GM10847 (cell line): ENCODE data around the gene CCDC92B.

Experiments used
- POLR2A ChIP-seq: IDR thresholded peaks from 2 replicates; pipeline ENCODE4 v1.6.1; 2011; ENCODE audit not compliant: insufficient read length; ENCODE audit errors: extremely low read depth

The CCDC92B gene

GRCh38 chr17:2711608-2712299 lies 37.7 kb downstream of the CCDC92B start, which contains the start of gene CLUH:
Gene CLUH (minus strand): TSS chr17:2711764. CDS start chr17:2711661, 103 bp downstream.
- peak; percentile 49 for TF ChIP-seq POLR2A

- peak; percentile 5 for TF ChIP-seq POLR2A
These were observed 38.4 kb downstream of the CCDC92B start for GRCh38 chr17:2710803-2711607.

DNA sequence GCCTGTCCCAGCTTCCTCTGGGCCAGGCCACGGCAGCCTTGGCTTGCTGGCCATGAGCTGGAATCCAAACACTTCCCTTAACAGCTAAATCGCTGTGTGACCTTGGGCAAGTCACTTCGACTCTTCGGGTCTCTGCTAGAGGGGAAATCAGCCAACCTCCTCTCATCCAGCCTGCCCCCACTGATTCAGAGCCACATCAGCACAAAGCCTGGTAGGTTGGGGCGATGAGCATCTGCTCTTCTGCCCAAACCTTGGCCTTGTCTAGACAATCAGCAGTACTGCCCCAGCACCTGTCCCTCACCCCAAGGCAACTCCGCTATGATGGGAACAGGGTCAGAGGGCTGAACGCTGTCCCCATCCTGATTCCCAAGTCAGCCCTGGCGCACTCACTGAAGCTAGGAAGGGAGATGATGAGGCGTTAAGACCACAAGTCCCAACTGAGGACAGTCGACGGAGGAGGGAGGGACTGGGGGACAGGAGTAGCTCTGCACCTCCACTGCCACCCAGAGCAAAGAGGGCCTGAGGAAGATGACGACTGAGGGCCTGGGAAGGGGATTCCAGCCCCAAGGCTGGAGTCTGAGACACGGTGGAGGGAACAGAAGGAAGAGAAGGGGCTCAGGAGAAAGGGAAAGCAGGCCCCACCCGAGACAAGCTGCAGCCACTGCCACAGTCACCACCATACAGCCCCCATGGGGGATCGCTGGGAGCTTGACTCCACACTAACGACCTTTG lies 39.2 kb downstream of the CCDC92B start:
- TF ChIP-seq POLR2A, result no peak

DNA sequence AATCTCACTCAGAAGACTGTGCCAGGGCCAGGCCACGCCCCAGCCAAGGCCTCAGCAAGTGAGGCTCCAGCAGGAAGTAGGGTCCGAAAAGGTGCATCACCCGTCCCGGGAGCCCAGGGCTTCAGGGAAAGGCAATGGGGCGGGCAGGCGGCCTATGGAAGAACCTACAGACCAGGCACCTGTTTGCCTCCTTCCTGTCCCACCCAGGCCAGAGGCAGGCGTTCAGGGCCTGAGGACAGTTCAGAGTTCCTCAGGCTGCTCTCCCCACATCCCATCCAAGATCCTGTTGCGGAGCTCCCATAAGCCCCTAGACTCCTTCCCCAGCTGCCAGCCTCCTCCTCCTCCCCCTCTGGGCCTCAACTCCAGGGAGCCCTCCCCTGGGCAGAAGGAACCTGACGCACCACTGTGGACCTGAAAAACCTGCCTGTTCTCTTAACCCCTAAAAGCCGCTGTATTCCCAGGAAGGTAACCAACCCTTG lies 40.2 kb downstream of the CCDC92B start:
- no peak for TF ChIP-seq POLR2A

DNA sequence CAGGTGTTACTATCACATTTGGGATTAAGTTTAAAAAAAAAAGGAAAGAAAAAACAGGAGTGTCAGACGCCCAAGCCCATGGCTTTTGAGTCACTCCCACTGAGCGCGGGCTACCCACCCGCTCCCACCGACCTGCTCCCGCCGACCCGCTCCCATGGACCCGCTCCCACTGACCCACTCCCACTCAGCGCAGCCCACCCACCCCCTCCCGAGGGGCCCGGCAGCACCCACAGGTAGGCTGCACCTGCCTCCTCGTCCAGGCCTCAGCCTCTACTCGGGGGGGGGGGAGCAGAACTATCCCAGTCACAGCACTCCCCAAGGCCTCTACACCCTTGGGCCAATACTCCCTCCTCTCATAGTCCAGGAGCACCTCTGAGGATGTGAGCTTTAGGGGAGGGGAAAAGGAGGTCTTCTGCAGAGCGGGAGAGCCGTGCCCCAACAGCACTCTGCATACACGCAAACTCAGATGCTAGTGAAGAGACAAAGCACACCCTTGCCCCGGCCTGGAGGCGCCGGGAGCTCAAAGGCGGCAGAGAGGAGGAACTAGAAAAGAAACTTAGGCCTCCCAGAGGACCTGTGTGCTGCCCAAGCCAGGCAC lies 40.8 kb downstream of the CCDC92B start:
- TF ChIP-seq POLR2A, result no peak

DNA sequence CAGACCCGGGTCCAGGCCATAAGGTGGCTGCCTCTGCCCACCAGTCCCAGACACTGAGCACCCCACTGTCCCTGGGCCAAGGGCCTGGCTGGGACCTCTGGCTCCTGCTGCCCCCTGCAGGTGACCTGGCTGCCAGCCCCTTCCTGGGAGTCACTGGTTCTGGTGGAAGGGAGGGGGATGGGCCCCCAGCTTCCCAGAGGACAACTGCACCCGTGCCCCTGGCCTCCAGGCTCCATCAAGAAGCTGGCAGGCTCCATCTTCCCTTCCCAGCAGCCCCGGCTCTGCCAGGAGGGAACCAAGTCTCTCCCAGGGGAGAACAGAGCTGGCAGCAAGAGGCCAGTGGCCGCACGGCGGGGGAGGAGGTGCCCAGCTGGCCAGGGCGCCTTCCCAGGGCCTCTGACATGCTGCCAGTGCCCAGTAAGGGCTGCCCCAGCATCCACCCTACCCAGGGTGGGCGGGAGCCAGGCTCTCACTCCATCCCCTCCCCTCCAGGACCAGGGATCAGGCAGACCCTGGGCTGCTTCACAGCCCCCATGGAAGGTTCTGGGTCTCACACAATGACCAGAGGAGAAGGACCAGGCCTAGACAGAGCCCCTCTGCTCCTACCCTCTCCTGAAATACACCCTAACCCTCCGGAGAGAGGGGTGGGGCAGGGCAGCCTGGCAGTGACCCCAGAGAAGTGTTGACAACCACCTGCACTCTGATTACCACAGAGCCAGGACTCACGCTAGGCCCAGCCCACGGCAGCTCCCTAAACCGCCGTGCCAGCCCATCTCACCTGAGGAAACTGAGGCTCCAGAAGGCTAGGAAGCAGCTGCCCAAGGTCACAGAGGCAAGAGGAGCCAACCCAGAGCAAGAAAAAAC lies 41.5 kb downstream of the CCDC92B start:
- no peak for TF ChIP-seq POLR2A

DNA sequence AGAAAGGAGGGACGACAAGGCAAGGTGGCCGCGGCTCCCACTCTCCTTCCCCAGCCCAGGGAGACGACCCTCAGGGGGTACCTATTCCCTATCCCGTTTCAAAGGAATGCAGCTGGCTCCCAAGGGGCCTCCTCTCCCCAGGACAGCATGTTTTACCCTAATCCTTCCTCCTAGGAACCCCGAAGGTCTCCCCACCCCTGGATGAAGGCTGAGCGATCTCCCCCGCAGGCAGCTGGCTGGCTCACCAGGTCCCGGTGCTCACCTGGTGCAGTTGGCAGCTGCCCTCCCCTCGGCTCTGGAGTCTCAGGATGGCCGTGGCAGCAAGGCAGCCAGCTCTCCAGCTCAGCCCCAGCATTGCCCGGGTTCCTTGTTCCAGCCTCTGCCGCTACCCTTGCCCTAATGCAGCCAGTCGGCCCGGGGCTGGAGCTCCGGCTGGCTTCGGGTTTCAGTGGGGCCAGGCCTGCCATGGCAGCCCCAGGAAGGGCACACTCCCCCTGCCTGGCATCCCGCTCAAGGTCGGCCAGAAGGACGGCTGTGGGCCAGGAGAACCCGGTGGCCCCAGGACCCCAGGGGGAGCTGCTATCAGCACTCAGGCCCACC lies 42.4 kb downstream of the CCDC92B start:
- no peak for TF ChIP-seq POLR2A

- TF ChIP-seq POLR2A, result no peak
These were observed 43.3 kb downstream of the CCDC92B start for GRCh38 chr17:2705888-2706795.

- no peak for TF ChIP-seq POLR2A
These were observed 44.2 kb downstream of the CCDC92B start for GRCh38 chr17:2705263-2705662.

DNA sequence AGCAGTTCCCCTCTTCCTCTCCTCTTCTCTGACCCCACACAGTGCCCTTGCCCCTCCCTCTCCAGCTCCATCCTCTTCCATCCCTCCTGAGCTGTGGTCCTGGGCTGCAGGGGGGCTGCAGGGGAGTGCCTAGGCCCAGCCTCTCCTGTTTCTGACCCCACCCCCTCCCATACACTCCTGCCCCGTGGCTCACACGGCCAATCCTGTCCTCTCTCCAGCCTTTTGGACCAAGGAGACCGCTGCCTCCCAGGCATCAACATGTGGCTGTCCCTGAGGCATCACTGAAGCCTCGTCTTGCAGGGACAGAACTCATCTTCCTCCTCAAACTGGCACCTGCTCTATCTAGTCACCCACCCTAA lies 44.6 kb downstream of the CCDC92B start:
- TF ChIP-seq POLR2A, result no peak

GRCh38 chr17:2704031-2704889 lies 45.2 kb downstream of the CCDC92B start:
- TF ChIP-seq POLR2A, result no peak

GRCh38 chr17:2703606-2704005 lies 45.8 kb downstream of the CCDC92B start:
- TF ChIP-seq POLR2A, result no peak

GRCh38 chr17:2703181-2703580 lies 46.3 kb downstream of the CCDC92B start:
- TF ChIP-seq POLR2A, result no peak
